Activated naive CD8-positive, alpha-beta T cell treated with anti-CD3 and anti-CD28 coated beads, Interleukin-2, amount 50 U/mL, for 16 hours (primary cell): ENCODE data around the gene INTU.
"Not testable (repeated sequence)": the region's sequence is repeated elsewhere in the genome, so short reads cannot be mapped to it uniquely, and the experiment has no call there.

Source experiments
- DNase-seq: peaks from one replicate; pipeline ENCODE4 v3.0.0-alpha.2; 2020; ENCODE audit warnings: low read depth, low spot score

Gene INTU

GRCh38 chr4:127632420-127633403 is at the start of gene INTU:
INTU (plus strand) TSS chr4:127632957; CDS start chr4:127633035, 78 bp downstream.
- DNase-seq: no peak

GRCh38 chr4:127586496-127586895 is 46.3 kb upstream of the INTU start:
- not testable (repeated sequence) for DNase-seq

GRCh38 chr4:127586922-127587571 is 45.7 kb upstream of the INTU start:
- no peak for DNase-seq

GRCh38 chr4:127589153-127589552 is 43.6 kb upstream of the INTU start:
- not testable (repeated sequence) for DNase-seq

- no peak for DNase-seq
These were observed 34.1 kb upstream of the INTU start for GRCh38 chr4:127598656-127599055.

GRCh38 chr4:127601029-127601428 is 31.7 kb upstream of the INTU start:
- DNase-seq: no peak

GRCh38 chr4:127604949-127605709 is 27.6 kb upstream of the INTU start:
- DNase-seq: no peak

- DNase-seq: no peak
These were observed 25.9 kb upstream of the INTU start for GRCh38 chr4:127606823-127607222.

- DNase-seq: no peak
These were observed 23.3 kb upstream of the INTU start for GRCh38 chr4:127609484-127609883.

GRCh38 chr4:127610488-127610887 is 22.3 kb upstream of the INTU start:
- DNase-seq: no peak

- DNase-seq: no peak
These were observed 15.9 kb upstream of the INTU start for GRCh38 chr4:127616898-127617297.

GRCh38 chr4:127618427-127618826 is 14.3 kb upstream of the INTU start:
- no peak for DNase-seq

GRCh38 chr4:127622621-127622920 is 10.2 kb upstream of the INTU start:
- DNase-seq: no peak

- no peak for DNase-seq
These were observed 9.6 kb upstream of the INTU start for GRCh38 chr4:127622921-127623796.

- DNase-seq: no peak
These were observed 9.0 kb upstream of the INTU start for GRCh38 chr4:127623797-127624083.

GRCh38 chr4:127624173-127624572 is 8.6 kb upstream of the INTU start:
- DNase-seq: no peak

GRCh38 chr4:127629371-127629770 is 3.4 kb upstream of the INTU start:
- no peak for DNase-seq

- DNase-seq: no peak
These were observed 2.6 kb upstream of the INTU start for GRCh38 chr4:127630152-127630551.

GRCh38 chr4:127631420-127631819 is 1.3 kb upstream of the INTU start:
- no peak for DNase-seq

- DNase-seq: no peak
These were observed 1.4 kb downstream of the INTU start for GRCh38 chr4:127634181-127634580.

GRCh38 chr4:127641524-127641923 is 8.8 kb downstream of the INTU start:
- no peak for DNase-seq
